Measurements from ENCODE around the gene TUBA4A. TPM values are rescaled to one million over a fixed set of nuclear protein-coding genes. Genes with fewer than 3 reads are reported as not detected.
A peak's percentile ranks its signal among the peaks of the same experiment; 100 is the strongest.

TUBA4A gene
- total RNA-seq, 2 experiments from 2014 or later: 183 to 185 TPM

DNA sequence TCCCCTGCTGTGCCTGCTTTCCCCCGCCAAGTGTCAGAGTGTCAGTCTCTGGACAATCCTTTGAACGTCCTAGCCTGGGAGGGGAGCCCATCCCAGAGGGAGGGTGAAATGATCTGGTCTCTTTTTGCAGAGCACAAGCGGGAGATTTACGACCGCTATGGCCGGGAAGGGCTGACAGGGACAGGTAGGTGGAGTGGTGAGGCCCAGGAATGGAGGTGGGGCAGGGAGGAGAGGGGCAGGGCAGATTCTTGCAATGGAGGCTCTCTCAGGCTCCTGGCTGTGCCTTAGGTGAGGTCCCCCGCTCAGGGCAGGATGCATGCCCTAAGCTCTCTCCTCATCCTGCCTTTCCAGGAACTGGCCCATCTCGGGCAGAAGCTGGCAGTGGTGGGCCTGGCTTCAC lies 27.9 kb upstream of the TUBA4A start:
- DNase-seq (no peak), ATAC-seq (ENCODE audit: poor library complexity) (no peak)
- Mint-ChIP-seq H3K27me3 (no peaks in the 10 kb centered on the region), H3K36me3 (ENCODE audit: low read depth) (peaks cover 63% of the 10 kb centered on the region), H3K4me3 (no peak overlapping the region), H3K27ac (peak overlapping the region; percentile 98), H3K9me3 (no peaks in the 10 kb centered on the region), H3K4me1 (ENCODE audit: low read depth) (peaks cover 43% of the 10 kb centered on the region)
- TF ChIP-seq, protein P1, sequence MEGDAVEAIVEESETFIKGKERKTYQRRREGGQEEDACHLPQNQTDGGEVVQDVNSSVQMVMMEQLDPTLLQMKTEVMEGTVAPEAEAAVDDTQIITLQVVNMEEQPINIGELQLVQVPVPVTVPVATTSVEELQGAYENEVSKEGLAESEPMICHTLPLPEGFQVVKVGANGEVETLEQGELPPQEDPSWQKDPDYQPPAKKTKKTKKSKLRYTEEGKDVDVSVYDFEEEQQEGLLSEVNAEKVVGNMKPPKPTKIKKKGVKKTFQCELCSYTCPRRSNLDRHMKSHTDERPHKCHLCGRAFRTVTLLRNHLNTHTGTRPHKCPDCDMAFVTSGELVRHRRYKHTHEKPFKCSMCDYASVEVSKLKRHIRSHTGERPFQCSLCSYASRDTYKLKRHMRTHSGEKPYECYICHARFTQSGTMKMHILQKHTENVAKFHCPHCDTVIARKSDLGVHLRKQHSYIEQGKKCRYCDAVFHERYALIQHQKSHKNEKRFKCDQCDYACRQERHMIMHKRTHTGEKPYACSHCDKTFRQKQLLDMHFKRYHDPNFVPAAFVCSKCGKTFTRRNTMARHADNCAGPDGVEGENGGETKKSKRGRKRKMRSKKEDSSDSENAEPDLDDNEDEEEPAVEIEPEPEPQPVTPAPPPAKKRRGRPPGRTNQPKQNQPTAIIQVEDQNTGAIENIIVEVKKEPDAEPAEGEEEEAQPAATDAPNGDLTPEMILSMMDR (IDR thresholded peaks at IDR 0.05): no peak
- ChIA-PET CTCF (interaction anchor here (12.0 kb wide), 1 partner anchor 13 kb away, joined by 190 read pairs; no protein-coding TSS in a partner anchor), POLR2A (interaction anchor here (1.5 to 7.5 kb wide), 3 partner anchors 13 to 107 kb away, joined by 3 to 202 read pairs (median 7); partner anchors contain the start of genes TUBA4A and TUBA4B)
- Histone ChIP-seq H3K27me3 (ENCODE audit: control insufficient read depth in 1 of 2, insufficient read depth in 2 of 2, low read length in 2 of 2) (no peaks in the 10 kb centered on the region), H3K4me1 (ENCODE audit: insufficient read depth, low read length) (peaks cover 43% of the 10 kb centered on the region), H3K9me3 (ENCODE audit: control insufficient read depth in 1 of 2, insufficient read depth in 1 of 2, low read length in 2 of 2) (no peaks in the 10 kb centered on the region), H3K4me3 (ENCODE audit: low read length) (no peak overlapping the region), H3K36me3 (ENCODE audit: insufficient read depth, low read length) (peaks cover 57% of the 10 kb centered on the region), H3K27ac (ENCODE audit: low read depth in 1 of 2, low read length in 2 of 2) (no peak overlapping the region)
- intact Hi-C loops (cut with DNase I, micrococcal nuclease): loop anchor here in 1 of 2 experiments (1.0 kb wide), 1 partner anchor 11 kb away; no protein-coding TSS in a partner anchor

DNA sequence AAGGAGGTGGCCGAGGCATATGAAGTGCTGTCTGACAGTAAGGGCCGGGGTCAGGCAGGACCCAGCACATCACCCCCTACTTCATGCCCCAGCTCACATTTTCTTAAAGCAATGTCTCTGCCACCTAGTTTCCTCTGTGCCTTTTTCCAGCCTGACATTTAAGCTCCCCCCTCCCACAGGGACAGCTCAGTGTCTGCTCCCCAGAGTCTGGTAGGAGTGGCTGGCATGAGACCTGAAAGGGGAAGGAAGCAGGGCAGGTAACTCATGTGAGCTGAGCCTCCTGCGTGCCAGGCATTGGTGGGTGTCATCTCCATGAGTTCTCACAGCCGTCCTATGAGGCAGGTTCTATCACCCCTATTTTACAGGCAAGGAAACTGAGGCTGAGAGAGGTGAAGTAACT lies 26.9 kb upstream of the TUBA4A start:
- ChIA-PET CTCF (interaction anchor here (1.2 to 12.0 kb wide), 3 partner anchors 14 to 76 kb away, joined by 3 to 190 read pairs (median 50); partner anchors contain the start of genes TUBA4A and TUBA4B), POLR2A (interaction anchor here (0.6 to 7.5 kb wide), 3 partner anchors 14 to 593 kb away, joined by 3 to 202 read pairs (median 7); partner anchors contain the start of genes TUBA4A and TUBA4B)
- peak overlapping the region in 1 of 2 donors; percentile 97 for H3K27ac ChIP-seq (ENCODE audit: low read depth in 1 of 2, low read length in 2 of 2)
- H3K9me3 Mint-ChIP-seq: no peaks in the 10 kb centered on the region
- H3K27ac Mint-ChIP-seq: peak overlapping the region; percentile 98
- H3K4me1 ChIP-seq (ENCODE audit: insufficient read depth, low read length): peaks cover 43% of the 10 kb centered on the region
- no peaks in the 10 kb centered on the region for H3K9me3 ChIP-seq (ENCODE audit: control insufficient read depth in 1 of 2, insufficient read depth in 1 of 2, low read length in 2 of 2)
- H3K36me3 Mint-ChIP-seq (ENCODE audit: low read depth): peaks cover 57% of the 10 kb centered on the region
- DNase-seq: no peak
- H3K36me3 ChIP-seq (ENCODE audit: insufficient read depth, low read length): peaks cover 54% of the 10 kb centered on the region
- no peak for ATAC-seq (ENCODE audit: poor library complexity)
- peaks cover 43% of the 10 kb centered on the region for H3K4me1 Mint-ChIP-seq (ENCODE audit: low read depth)
- H3K4me3 ChIP-seq (ENCODE audit: low read length): no peak overlapping the region
- TF ChIP-seq, protein P1 (IDR thresholded peaks at IDR 0.05): no peak
- no peaks in the 10 kb centered on the region for H3K27me3 Mint-ChIP-seq
- H3K4me3 Mint-ChIP-seq: peak overlapping the region; percentile 38
- intact Hi-C loops (cut with DNase I, micrococcal nuclease): loop anchor here in 1 of 2 experiments (1.0 kb wide), 1 partner anchor 12 kb away; no protein-coding TSS in a partner anchor
- H3K27me3 ChIP-seq (ENCODE audit: control insufficient read depth in 1 of 2, insufficient read depth in 2 of 2, low read length in 2 of 2): no peaks in the 10 kb centered on the region

DNA sequence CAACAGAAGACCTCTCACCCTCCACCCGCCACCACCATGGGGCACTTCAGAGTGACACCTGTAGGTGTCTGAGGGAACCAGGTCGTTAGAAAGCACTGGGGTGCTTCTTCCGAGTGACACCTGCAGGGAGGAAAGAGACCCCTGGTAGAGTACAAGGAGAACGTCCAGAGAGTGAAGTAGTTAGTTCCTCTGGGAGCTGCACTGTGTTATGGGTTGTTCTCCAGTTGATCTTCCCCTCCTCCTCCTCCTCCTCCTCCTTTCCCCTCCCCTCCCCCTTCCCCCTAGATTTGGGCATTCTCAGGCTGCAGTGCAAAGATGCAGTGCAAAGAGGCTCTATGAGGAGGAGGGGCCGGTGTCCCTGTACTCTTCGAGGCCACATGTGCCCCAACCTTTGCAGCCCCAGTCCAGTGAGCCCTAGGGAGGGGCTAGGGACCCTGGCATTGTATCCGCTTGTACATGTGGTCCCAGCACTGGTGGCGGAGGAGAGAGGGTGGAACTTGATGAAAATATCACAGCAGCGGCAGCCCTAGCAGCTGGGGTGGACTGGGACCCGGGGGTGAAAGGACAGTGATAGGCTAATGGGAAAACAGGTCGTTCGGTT lies 26.3 kb upstream of the TUBA4A start:
- Histone ChIP-seq H3K9me3 (ENCODE audit: control insufficient read depth in 1 of 2, insufficient read depth in 1 of 2, low read length in 2 of 2) (no peaks in the 10 kb centered on the region), H3K27me3 (ENCODE audit: control insufficient read depth in 1 of 2, insufficient read depth in 2 of 2, low read length in 2 of 2) (no peaks in the 10 kb centered on the region), H3K4me3 (ENCODE audit: low read length) (peak overlapping the region; percentile 66), H3K36me3 (ENCODE audit: insufficient read depth, low read length) (peaks cover 48% of the 10 kb centered on the region), H3K27ac (ENCODE audit: low read depth in 1 of 2, low read length in 2 of 2) (peak overlapping the region; percentile 95 to 97), H3K4me1 (ENCODE audit: insufficient read depth, low read length) (peaks cover 43% of the 10 kb centered on the region)
- POLR2A ChIA-PET: interaction anchor here (0.6 to 7.5 kb wide), 16 partner anchors 11 to 620 kb away, joined by 3 to 202 read pairs (median 8); partner anchors contain the start of genes ABCB6, ANKZF1, ATG9A and BCS1L
- TF ChIP-seq, protein P1 (IDR thresholded peaks at IDR 0.05): no peak
- ATAC-seq (ENCODE audit: poor library complexity) (no peak), DNase-seq (peak in 1 of 14 experiments; percentile 23)
- Mint-ChIP-seq H3K4me3 (peak overlapping the region; percentile 97), H3K4me1 (ENCODE audit: low read depth) (peaks cover 43% of the 10 kb centered on the region), H3K36me3 (ENCODE audit: low read depth) (peaks cover 51% of the 10 kb centered on the region), H3K27me3 (no peaks in the 10 kb centered on the region), H3K9me3 (no peaks in the 10 kb centered on the region), H3K27ac (peak overlapping the region; percentile 98)
- CTCF ChIA-PET: interaction anchor here (1.2 to 12.0 kb wide), 6 partner anchors 15 to 108 kb away, joined by 3 to 190 read pairs (median 6); partner anchors contain the start of genes DNPEP, TUBA4A and TUBA4B
- intact Hi-C loops (cut with DNase I, micrococcal nuclease): loop anchor here (1.0 to 5.0 kb wide), 8 partner anchors 15 to 107 kb away; partner anchors contain the start of genes DNPEP (in 2 of the 2), ANKZF1 (in 1 of the 2), ATG9A (in 1 of the 2) and CNPPD1 (in 1 of the 2)
